ENCODE measurements around the gene SNX8. TPM values are rescaled to one million over a fixed set of nuclear protein-coding genes. Genes with fewer than 3 reads are reported as not detected.

SNX8 gene
- total RNA-seq, 1 experiment from 2014 or later: 139 TPM

- no peaks in the 10 kb centered on the region for H3K27me3 ChIP-seq (ENCODE audit: control insufficient read depth, insufficient read depth, low read length)
- ChIA-PET CTCF (no interaction called here), POLR2A (interaction anchor here (0.7 kb wide), 1 partner anchor 29 kb away, joined by 3 read pairs; no protein-coding TSS in a partner anchor)
- H3K9me3 ChIP-seq (ENCODE audit: control insufficient read depth, insufficient read depth, low read depth, low read length): no peaks in the 10 kb centered on the region
- in situ Hi-C loops (cut with HindIII; ENCODE audit: low pct_unique_long_range_greater_than_20kb, low sequenced_read_pairs): no loop called here
- intact Hi-C loops (cut with micrococcal nuclease; ENCODE audit: unreplicated experiment): no loop called here
- H3K27ac ChIP-seq (ENCODE audit: low read length): no peak overlapping the region
- H3K36me3 ChIP-seq (ENCODE audit: control insufficient read depth, insufficient read depth, low read length): peaks cover 2% of the 10 kb centered on the region
- no TSS peak for BruUV-seq (replicated peaks)
- no peaks in the 10 kb centered on the region for H3K4me1 ChIP-seq (ENCODE audit: control insufficient read depth, insufficient read depth, low read length)
- no peak overlapping the region for H3K4me3 ChIP-seq (ENCODE audit: low read depth in 2 of 2, low read length in 2 of 2)
- ATAC-seq (no peak), DNase-seq (ENCODE audit: low read depth, low spot score) (no peak)
- TF ChIP-seq TCF7L2 (IDR thresholded peaks at IDR 0.05; ENCODE audit: low read depth, low read length): no peak
- TF ChIP-seq CTCF (IDR thresholded peaks at IDR 0.05): no peak
Measured at GRCh38 chr7:2223321-2223720, 90.9 kb downstream of the SNX8 start.

- in situ Hi-C loops (cut with HindIII; ENCODE audit: low pct_unique_long_range_greater_than_20kb, low sequenced_read_pairs) (no loop called here), intact Hi-C loops (cut with micrococcal nuclease; ENCODE audit: unreplicated experiment) (no loop called here)
- ATAC-seq (no peak), DNase-seq (ENCODE audit: low read depth, low spot score) (no peak)
- no peak overlapping the region for H3K27ac ChIP-seq (ENCODE audit: low read length)
- no TSS peak for BruUV-seq (replicated peaks)
- POLR2A ChIA-PET: no interaction called here
- H3K9me3 ChIP-seq (ENCODE audit: control insufficient read depth, insufficient read depth, low read depth, low read length): no peaks in the 10 kb centered on the region
- TF ChIP-seq CTCF (IDR thresholded peaks at IDR 0.05): no peak
- no peak for TF ChIP-seq SIN3A (IDR thresholded peaks at IDR 0.05; ENCODE audit: borderline replicate concordance, insufficient read depth, low read depth, low read length)
- TF ChIP-seq POLR2AphosphoS5 (IDR thresholded peaks at IDR 0.05; ENCODE audit: low read depth, low read length): no peak
- no peak for TF ChIP-seq REST (IDR thresholded peaks at IDR 0.05; ENCODE audit: insufficient read depth in 1 of 2, low read depth in 2 of 2, low read length in 1 of 2)
- TF ChIP-seq TCF7L2 (IDR thresholded peaks at IDR 0.05; ENCODE audit: low read depth, low read length): no peak
- H3K4me1 ChIP-seq (ENCODE audit: control insufficient read depth, insufficient read depth, low read length): no peaks in the 10 kb centered on the region
- H3K27me3 ChIP-seq (ENCODE audit: control insufficient read depth, insufficient read depth, low read length): no peaks in the 10 kb centered on the region
- CTCF ChIA-PET: no interaction called here
- peaks cover 2% of the 10 kb centered on the region for H3K36me3 ChIP-seq (ENCODE audit: control insufficient read depth, insufficient read depth, low read length)
- H3K4me3 ChIP-seq (ENCODE audit: low read depth in 2 of 2, low read length in 2 of 2): no peak overlapping the region
Measured at GRCh38 chr7:2222516-2222915, 91.7 kb downstream of the SNX8 start.

- TF ChIP-seq SIN3A (IDR thresholded peaks at IDR 0.05; ENCODE audit: borderline replicate concordance, insufficient read depth, low read depth, low read length): no peak
- TF ChIP-seq CTCF (IDR thresholded peaks at IDR 0.05): no peak
- no peak for TF ChIP-seq TCF7L2 (IDR thresholded peaks at IDR 0.05; ENCODE audit: low read depth, low read length)
- no peak for TF ChIP-seq POLR2AphosphoS5 (IDR thresholded peaks at IDR 0.05; ENCODE audit: low read depth, low read length)
- TF ChIP-seq REST (IDR thresholded peaks at IDR 0.05; ENCODE audit: insufficient read depth in 1 of 2, low read depth in 2 of 2, low read length in 1 of 2): no peak
- no peak for DNase-seq (ENCODE audit: low read depth, low spot score)
- Histone ChIP-seq H3K4me3 (ENCODE audit: low read depth in 2 of 2, low read length in 2 of 2) (no peak overlapping the region), H3K4me1 (ENCODE audit: control insufficient read depth, insufficient read depth, low read length) (no peaks in the 10 kb centered on the region), H3K27ac (ENCODE audit: low read length) (no peak overlapping the region), H3K27me3 (ENCODE audit: control insufficient read depth, insufficient read depth, low read length) (no peaks in the 10 kb centered on the region), H3K36me3 (ENCODE audit: control insufficient read depth, insufficient read depth, low read length) (peaks cover 2% of the 10 kb centered on the region), H3K9me3 (ENCODE audit: control insufficient read depth, insufficient read depth, low read depth, low read length) (no peaks in the 10 kb centered on the region)
- BruUV-seq (replicated peaks): no TSS peak
- ATAC-seq: no peak
- ChIA-PET POLR2A (no interaction called here), CTCF (no interaction called here)
- in situ Hi-C loops (cut with HindIII; ENCODE audit: low pct_unique_long_range_greater_than_20kb, low sequenced_read_pairs): no loop called here
- intact Hi-C loops (cut with micrococcal nuclease; ENCODE audit: unreplicated experiment): no loop called here
Measured at GRCh38 chr7:2220954-2221353, 93.3 kb downstream of the SNX8 start.
